GM08714 (cell line): Measurements from ENCODE around the gene ABTB2.

Experiments
- H3K4me3 ChIP-seq: fragments of 200-500 bp; sonication (Bioruptor generic); 2 replicates; pipeline ENCODE4 v1.5.1; 2014; ENCODE audit warnings: mild to moderate bottlenecking, low read length, inconsistent platforms
- ZNF274 ChIP-seq: IDR thresholded peaks from 2 replicates; pipeline ENCODE4 v1.6.1; 2012; ENCODE audit warnings: mild to moderate bottlenecking, low read depth, low read length

ABTB2 gene

DNA sequence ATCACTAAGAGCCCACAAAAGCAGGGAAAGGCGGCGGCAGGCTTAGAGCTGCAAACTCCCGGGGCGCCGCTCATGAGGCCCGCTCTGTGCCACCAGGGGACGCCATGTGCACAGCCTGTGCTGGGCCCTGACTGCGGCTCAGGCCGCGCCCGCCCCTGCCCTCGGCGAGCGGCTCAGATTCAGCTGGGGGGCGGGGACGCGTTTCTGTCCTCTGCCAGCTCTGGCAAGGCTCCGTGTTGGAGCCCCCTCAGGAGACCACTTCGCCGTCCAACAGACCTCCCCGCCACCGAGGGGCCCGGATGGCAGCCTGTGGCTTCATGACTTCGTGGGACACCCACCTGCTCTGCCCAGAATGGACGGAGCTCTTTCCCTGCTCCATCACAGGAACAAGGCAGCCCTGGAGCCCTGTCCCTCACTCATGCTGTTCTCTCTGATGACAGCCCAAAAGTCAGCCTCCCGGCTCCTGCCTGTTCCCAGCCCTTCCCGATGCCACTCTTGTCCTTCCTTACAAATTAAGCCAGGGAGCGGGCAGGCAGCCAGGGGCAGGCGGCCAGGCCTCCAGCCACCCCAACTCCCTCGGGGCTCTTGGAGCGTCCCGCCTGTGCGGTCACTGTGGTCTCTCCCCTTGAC is 183.3 kb downstream of the ABTB2 start:
- no peak overlapping the region; the same call in 1 of the 2 replicates for H3K4me3 ChIP-seq

DNA sequence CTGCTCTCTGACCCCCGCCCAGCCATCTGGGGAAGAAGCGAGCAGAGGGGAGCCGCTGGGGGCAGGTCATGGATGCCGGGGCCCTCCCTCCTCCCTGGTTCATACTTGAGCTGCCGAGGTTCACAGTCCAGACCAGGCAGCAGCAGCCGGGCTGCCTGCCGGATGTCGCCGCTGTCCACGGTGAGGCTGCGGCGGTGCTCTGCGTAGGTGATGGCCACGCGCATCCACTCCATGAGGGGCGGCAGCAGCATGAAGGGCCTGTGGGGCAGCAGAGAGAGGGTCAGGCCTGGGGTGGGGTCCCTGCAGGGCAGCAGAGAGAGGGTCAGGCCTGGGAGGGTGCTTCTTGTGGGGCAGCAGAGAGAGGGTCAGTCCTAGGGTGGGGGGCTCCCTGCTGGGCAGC is 184.8 kb downstream of the ABTB2 start:
- TF ChIP-seq ZNF274 = no peak
- no peak overlapping the region for H3K4me3 ChIP-seq

More for the DNA sequence above, 183.3 kb downstream of the ABTB2 start:
- TF ChIP-seq ZNF274 = no peak

DNA sequence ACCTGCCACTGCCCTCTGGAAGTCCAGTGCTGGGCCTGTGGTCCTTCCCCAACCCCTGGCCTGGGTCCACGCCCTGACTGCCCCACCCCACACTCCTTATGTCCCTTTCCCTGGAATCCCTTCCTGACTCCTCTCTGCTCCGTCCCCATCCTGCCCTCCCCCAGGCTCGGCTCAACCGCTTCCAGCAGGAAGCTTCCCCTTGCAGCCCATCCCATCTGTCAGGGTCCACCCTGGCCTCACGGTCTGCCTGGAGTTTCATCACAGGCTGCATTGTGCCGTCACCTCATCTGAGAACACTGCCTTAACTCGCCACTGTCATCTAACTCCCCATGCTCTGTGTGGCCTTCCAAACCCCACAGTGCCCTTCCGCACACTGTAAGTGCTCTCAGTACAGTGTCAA is 188.1 kb downstream of the ABTB2 start:
- no peak for TF ChIP-seq ZNF274
- no peak overlapping the region for H3K4me3 ChIP-seq

DNA sequence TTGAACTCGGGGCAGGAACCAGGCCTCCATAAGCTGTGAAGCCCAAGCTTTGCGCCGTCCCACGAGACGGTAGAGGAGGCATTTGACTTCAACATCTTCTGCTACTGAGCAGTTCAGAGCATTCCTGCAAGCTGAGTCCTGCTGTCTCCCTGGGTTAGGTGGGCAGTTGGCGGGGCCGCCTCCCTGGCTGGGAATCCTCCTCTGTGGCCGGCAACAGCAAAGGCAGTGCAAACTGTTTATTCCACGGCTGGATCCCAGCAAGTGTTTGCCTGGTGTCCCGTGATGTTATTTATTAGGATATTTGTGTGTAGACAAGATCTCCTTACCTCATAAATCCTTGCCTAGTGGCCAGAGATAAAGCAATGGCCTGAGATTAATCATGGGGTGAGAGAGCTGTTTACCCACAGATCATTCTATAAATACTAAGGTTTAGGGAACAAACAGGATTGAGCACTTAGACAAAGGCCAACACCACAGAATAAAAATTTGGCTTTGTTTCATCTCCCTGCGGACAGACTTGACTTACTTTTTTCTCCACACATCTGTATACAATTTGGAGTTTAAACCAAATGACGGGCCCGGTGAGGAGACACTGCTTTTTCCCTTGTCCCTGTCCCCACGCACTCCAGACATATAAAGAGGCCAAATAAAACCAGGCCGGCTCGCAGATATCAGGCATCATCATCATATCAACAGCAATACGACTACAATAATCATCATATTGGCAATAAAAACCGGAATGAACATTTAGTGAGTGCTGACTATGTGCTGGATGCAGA is 189.0 kb downstream of the ABTB2 start:
- no peak overlapping the region for H3K4me3 ChIP-seq
- no peak for TF ChIP-seq ZNF274

DNA sequence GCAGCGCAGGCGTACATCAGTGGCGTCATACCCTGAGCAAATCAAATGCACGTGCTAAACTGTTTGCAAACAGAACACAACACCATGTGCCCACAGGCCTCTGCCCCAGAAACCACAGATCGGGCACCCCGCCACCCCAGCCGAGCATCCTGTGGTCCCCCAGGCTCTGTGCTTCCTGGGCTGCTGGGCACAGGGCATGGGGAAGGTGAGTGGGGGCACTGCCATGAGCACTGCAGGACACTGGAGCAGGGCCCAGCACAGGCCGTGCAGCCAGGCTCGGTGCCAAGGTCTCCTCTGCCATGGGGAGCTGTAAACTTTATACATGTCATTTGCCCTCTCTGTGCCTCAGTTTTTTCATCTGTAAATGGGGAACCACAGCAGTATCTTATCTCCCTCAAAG is 189.8 kb downstream of the ABTB2 start:
- H3K4me3 ChIP-seq = no peak overlapping the region
- no peak for TF ChIP-seq ZNF274

DNA sequence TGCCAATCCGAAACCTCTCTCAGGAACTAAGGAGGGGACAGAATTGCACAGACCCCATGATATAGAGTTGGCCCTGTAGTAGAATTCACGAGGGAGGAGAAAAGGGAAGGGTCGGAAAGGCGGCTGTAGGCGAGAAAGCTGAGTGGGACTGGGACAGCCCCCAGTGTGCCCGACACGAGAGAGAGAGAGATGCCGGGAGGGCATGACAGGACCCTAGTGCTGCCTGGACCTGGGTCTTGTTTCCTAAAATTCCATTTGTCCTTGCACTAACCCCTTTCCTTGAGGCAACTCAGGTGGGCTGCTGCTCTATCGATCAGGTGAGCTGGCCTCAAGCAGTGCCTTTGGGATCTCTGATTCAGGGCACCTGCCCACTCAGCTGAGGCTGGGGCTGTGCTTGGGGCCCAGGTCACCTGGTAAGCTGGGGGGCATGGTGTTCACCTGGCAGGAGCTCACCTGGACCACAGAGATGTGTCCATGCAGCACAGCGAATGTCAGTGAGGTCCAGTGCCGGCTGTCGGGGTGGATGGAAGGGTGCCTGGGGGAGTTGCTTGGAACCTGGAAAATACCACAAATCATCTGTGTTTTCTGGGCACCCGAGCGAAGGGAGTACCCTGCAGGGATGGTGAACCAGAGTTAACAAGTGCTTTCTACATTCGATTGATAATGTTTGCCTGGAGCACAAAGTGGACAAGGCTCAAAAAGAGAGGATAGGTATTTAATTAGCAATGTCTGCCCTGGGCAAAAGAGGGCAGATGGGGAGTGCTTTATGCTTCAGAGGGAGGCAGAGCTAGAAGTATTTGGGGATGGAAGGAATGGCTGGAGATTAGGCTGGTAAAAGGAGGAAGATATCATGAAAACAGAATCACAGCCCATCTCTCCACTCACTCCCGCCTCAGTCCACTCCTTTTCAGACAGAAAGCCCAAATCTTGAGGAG is 190.7 kb downstream of the ABTB2 start:
- H3K4me3 ChIP-seq = no peak overlapping the region
- no peak for TF ChIP-seq ZNF274

DNA sequence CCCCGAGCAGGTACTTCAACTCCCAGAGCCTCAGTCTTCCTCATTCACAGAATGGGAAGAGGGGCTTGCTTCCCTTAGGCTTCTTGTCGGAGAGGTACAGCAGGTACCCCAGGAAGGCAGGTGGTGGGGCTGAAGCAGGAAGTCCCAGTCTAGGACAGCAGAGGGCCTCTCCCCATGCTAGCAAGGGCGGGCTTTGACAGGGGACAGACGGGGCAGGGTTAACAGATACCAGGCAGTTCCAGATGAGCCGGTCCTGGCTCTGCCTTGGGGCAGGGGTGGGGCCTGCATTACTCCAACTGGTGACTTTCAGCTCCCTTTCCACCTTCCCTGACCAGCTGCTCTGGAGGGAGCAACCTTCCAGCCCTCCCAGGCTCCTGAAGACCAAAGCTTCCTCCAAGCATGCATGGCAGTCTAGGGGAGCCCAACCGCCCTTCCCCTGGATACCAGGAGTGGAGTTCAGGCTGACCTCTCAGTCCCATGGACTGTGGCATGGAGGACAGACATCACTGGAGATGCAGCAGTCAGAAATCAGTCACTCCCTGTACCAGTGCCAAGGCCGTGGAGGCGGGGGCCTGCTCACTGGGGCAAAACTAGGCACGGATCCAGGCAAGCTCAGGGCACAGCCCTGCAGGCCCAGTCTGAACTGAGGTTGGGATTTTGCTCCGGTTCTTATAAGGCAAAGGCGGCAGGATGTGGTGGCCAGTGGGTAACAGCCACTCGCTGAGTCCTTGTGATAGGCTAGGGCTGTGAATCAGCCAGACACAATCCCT is 191.8 kb downstream of the ABTB2 start:
- TF ChIP-seq ZNF274 = no peak
- no peak overlapping the region for H3K4me3 ChIP-seq

DNA sequence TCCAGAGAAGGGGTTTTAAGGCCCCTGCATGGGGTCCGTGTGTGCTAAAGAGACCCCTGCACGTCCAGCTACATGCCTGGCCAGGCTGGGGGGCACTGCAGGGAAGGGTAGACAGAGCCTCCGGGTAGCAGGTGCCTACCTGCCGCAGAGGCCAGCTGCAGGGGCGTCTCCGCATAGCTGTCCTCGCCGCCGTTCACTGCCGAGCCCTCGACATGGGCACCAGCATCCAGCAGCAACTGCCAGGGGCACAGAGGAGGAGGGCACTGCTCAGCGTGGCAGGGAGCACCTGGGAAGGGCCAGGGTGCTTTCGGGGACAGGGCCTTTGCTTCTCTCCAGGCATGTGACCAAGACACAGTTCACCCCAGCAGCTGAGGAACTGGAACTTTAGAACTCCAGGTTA is 192.7 kb downstream of the ABTB2 start:
- TF ChIP-seq ZNF274 = no peak
- no peak overlapping the region for H3K4me3 ChIP-seq

DNA sequence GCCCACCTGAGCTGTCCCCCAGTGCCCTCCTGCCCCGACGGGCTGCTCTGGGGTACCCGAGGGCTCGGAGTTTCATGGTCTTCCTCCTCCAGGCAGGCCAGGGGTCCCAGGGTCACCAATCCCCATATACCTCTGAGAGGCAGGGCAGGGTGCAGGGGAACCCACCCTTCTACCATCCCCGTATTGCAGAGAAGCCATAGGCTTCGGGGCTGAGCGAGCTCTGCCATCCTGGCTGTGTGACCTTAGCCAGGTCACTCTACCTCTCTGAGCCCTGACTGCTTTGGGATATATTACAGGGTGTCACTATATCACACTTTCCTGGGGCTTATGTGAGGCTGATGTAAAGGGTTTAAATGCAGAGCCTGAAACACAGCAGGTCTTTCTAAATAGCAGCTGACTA is 195.0 kb downstream of the ABTB2 start:
- no peak for TF ChIP-seq ZNF274

DNA sequence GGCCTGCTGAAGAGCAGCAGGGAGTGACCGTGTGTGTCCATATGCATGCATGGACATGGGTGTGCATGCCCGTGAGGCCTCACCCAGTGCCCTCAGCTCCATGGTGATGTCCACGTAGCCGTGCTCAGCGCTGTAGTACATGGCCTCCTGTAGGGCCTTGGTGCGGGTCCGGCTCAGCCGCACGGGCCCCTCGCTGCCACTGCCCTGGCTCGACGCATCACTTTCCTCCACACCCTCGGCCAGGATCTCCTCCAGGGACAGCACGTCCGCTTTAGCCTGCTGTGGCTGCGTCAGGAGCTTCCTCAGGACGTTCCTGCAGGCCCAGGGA is 195.4 kb downstream of the ABTB2 start:
- H3K4me3 ChIP-seq = no peak overlapping the region
- TF ChIP-seq ZNF274 = no peak

More for the DNA sequence above, 195.0 kb downstream of the ABTB2 start:
- no peak overlapping the region for H3K4me3 ChIP-seq

DNA sequence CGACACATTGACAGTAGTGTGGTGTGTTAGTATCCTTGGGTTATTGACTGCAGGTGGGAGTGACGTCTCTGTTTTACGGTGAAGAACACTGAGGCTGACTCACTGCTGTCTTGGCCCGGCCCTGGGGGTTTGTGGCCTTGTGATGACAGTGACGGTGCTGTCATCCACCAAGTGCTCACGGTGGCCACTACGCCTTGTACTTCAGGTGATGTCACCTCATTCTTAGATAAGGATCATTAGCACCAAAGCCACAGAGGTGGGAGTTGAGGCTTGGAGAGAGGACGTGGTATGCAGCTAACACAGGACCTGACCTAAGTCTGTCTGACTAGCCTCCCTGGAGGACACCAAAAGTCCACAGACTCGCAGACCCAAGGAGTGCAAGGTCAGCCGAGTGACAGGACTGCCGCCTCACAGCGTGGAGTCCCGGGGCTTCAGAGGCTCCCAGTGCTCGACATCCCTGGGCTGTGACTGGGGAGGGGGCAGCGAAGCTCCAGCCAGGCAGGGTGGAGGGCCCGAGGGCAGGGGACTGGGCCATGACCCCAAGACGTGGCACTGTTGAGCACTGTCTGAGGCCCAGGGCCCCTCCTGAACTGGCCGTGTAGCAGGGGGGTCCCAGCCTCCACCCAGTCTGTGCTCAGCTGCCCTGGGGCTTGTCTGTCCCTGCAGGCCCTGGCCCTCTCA is 195.9 kb downstream of the ABTB2 start:
- no peak overlapping the region for H3K4me3 ChIP-seq
- TF ChIP-seq ZNF274 = no peak

DNA sequence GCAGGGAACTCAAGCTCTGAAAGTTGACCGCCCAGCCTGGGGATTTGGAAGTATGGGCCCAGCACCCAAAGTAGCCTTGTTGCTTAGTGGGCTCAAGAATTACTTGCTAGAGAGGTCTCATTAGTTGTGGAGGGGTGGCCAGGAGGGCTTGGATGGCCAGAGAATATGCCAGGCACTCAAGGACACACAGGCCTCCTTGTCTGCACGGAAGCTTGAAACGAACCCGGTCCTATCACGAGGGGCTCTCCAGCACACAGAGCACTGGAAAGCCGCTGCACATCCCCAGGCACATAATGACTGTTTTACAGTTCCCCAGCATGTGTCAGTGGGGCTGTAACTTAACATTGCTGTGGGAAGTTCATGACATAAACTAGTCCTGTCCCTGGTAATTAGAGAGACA is 196.4 kb downstream of the ABTB2 start:
- no peak for TF ChIP-seq ZNF274
- no peak overlapping the region for H3K4me3 ChIP-seq

DNA sequence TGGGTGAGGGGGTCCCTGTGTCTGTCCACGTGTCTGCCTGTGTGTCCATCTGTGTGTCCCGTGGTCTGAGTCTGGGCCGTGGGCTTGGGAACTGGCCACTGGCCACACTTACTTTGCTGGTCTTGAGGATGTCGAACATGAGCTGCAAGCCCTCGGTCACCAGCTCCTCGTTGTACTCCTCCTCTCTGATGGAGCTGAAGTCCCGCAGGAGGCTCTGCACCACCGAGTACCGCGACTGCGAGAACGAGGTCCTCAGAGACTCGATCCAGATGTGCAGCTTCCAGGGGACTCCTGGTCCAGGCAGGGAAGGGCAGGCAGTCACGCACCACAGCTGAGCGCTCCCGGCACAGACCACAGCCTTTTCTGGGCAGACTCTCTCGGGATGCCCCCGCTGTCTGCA is 197.0 kb downstream of the ABTB2 start:
- H3K4me3 ChIP-seq = no peak overlapping the region
- no peak for TF ChIP-seq ZNF274
